Vagina (tissue), 2 donors: ENCODE results near the gene ZBTB32. TPM values are rescaled to one million over a fixed set of nuclear protein-coding genes. Genes with fewer than 3 reads are reported as not detected.
A peak's percentile ranks its signal among the peaks of the same experiment; 100 is the strongest.
"Not testable (repeated sequence)": the region's sequence is repeated elsewhere in the genome, so short reads cannot be mapped to it uniquely, and the experiment has no call there.

ENCODE experiments used
- DNase-seq, 2 donors: peaks; one replicate each; pipeline ENCODE4 v3.0.0-alpha.2; 2017; ENCODE audit errors: extremely low spot score in 2 of 2
- H3K27ac ChIP-seq: fragments of 200-600 bp; sonication (generic); one replicate; pipeline ENCODE4 v1.5.1; 2019
- H3K27me3 ChIP-seq: fragments of 200-600 bp; sonication (generic); one replicate; pipeline ENCODE4 v1.5.1; 2019
- H3K36me3 ChIP-seq, 2 donors: fragments of 200-600 bp; sonication (generic); one replicate each; pipeline ENCODE4 v1.5.1; 2017 to 2019
- H3K4me1 ChIP-seq: fragments of 200-600 bp; sonication (generic); one replicate; pipeline ENCODE4 v1.5.1; 2019
- H3K4me3 ChIP-seq, 2 donors: fragments of 200-600 bp; sonication (generic); 1 replicate in 1 of 2; 2 replicates in 1 of 2; pipeline ENCODE4 v1.5.1; 2016 to 2019
- H3K9me3 ChIP-seq: fragments of 200-600 bp; sonication (generic); one replicate; pipeline ENCODE4 v1.5.1; 2019
- POLR2A ChIP-seq, 2 donors: fragments of 450-650 bp; IDR thresholded peaks; one replicate each; pipeline ENCODE4 v1.6.1; 2017; ENCODE audit warnings: antibody characterized with exemption in 2 of 2, mild to moderate bottlenecking in 2 of 2, moderate library complexity in 2 of 2
- POLR2AphosphoS5 ChIP-seq, 2 donors: sonication (generic); formaldehyde crosslinking; IDR thresholded peaks; one replicate each; pipeline ENCODE4 v1.9.0; 2017; ENCODE audit warnings: antibody characterized with exemption in 2 of 2, mild to moderate bottlenecking in 2 of 2, low read depth in 1 of 2; ENCODE audit not compliant: insufficient read depth in 1 of 2
- intact Hi-C: fragments of 100-400 bp; cut with DNase I; formaldehyde crosslinking; loops from one replicate; pipeline ENCODE4 v1.15.1; 2023
- total RNA-seq: library from RNA; depleted of rRNA; stranded (reverse); fragments of >200 nt; gene quantifications from one replicate; pipeline ENCODE4 v1.2.3, GENCODE V29; 2016
- TF ChIP-seq, protein P1 (sequence below), 3 experiments: fragments of 450-650 bp in 2 of 3; fragments of 200-600 bp in 1 of 3; sonication (generic) in 1 of 3; IDR thresholded peaks; one replicate each; pipeline ENCODE4 v1.5.1; 2017 to 2019; ENCODE audit warnings: antibody characterized with exemption in 3 of 3, mild to moderate bottlenecking in 2 of 3, moderate library complexity in 2 of 3

ZBTB32 gene
- total RNA-seq, 1 donor from 2014 or later = not detected

- Histone ChIP-seq H3K36me3 (no peaks in the 10 kb centered on the region), H3K9me3 (no peaks in the 10 kb centered on the region), H3K27ac (no peak overlapping the region), H3K27me3 (no peaks in the 10 kb centered on the region), H3K4me1 (no peaks in the 10 kb centered on the region), H3K4me3 (no peak overlapping the region)
- intact Hi-C loops = no loop called here
- DNase-seq = no peak
- TF ChIP-seq, protein P1, sequence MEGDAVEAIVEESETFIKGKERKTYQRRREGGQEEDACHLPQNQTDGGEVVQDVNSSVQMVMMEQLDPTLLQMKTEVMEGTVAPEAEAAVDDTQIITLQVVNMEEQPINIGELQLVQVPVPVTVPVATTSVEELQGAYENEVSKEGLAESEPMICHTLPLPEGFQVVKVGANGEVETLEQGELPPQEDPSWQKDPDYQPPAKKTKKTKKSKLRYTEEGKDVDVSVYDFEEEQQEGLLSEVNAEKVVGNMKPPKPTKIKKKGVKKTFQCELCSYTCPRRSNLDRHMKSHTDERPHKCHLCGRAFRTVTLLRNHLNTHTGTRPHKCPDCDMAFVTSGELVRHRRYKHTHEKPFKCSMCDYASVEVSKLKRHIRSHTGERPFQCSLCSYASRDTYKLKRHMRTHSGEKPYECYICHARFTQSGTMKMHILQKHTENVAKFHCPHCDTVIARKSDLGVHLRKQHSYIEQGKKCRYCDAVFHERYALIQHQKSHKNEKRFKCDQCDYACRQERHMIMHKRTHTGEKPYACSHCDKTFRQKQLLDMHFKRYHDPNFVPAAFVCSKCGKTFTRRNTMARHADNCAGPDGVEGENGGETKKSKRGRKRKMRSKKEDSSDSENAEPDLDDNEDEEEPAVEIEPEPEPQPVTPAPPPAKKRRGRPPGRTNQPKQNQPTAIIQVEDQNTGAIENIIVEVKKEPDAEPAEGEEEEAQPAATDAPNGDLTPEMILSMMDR (IDR thresholded peaks at IDR 0.05) = no peak
- TF ChIP-seq POLR2A (IDR thresholded peaks at IDR 0.05) = no peak
Measured at GRCh38 chr19:35675589-35676140, 28.7 kb upstream of the ZBTB32 start.

DNA sequence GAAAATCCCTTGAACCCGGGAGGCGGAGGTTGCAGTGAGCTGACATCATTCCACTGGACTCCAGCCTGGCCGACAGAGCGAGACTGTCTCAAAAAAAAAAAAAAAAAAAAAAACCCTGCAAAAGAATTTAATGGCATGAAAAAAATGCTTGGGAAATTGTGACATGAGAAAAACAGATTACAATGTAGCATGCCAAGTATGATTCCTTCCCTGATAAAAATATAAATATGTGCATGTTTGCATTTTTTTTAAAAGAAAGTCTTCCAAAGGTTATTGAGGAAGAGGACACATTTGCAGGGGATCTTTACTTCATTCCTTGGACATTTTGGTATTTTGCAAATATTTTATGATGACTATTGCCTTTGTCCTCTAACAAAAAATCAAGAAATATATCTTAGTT, 14.5 kb upstream of the ZBTB32 start:
- DNase-seq = no peak
- H3K9me3 ChIP-seq = no peaks in the 10 kb centered on the region
- no peak for TF ChIP-seq POLR2A (IDR thresholded peaks at IDR 0.05)
- H3K27ac ChIP-seq = no peak overlapping the region
- H3K4me3 ChIP-seq = no peak overlapping the region
- no peaks in the 10 kb centered on the region for H3K27me3 ChIP-seq
- intact Hi-C loops = no loop called here
- H3K4me1 ChIP-seq = no peaks in the 10 kb centered on the region
- H3K36me3 ChIP-seq = no peaks in the 10 kb centered on the region

DNA sequence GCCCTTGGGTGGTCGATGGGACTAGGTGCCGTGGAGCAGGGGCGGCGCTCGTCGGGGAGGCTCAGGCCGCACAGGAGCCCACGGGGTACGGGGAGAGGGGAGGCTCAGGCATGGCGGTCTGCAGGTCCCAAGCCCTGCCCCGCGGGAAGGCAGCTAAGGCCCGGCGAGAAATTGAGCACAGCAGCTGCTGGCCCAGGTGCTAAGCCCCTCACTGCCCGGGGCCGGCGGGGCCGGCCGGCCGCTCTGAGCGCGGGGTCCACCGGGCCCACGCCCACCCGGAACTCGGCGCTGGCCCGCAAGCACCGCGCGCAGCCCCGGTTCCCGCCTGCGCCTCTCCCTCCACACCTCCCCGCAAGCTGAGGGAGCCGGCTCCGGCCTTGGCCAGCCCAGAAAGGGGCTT, 13.3 kb upstream of the ZBTB32 start:
- H3K9me3 ChIP-seq, DNase-seq, H3K4me3 ChIP-seq, H3K27me3 ChIP-seq, H3K36me3 ChIP-seq, H3K27ac ChIP-seq, H3K4me1 ChIP-seq, intact Hi-C loops: not testable (repeated sequence)

- no peaks in the 10 kb centered on the region for H3K27me3 ChIP-seq
- H3K4me3 ChIP-seq = no peak overlapping the region
- H3K4me1 ChIP-seq = no peaks in the 10 kb centered on the region
- TF ChIP-seq POLR2AphosphoS5 (IDR thresholded peaks at IDR 0.05; ENCODE audit: insufficient read depth in 1 of 2, low read depth in 1 of 2) (no peak), POLR2A (IDR thresholded peaks at IDR 0.05) (no peak)
- TF ChIP-seq, protein P1 (IDR thresholded peaks at IDR 0.05) = no peak
- H3K27ac ChIP-seq = no peak overlapping the region
- intact Hi-C loops = no loop called here
- no peaks in the 10 kb centered on the region for H3K9me3 ChIP-seq
- H3K36me3 ChIP-seq = no peaks in the 10 kb centered on the region
- no peak for DNase-seq
Measured at GRCh38 chr19:35692010-35692409, 12.3 kb upstream of the ZBTB32 start.

- intact Hi-C loops = no loop called here
- Histone ChIP-seq H3K4me1 (no peaks in the 10 kb centered on the region), H3K4me3 (no peak overlapping the region), H3K27me3 (no peaks in the 10 kb centered on the region), H3K36me3 (no peaks in the 10 kb centered on the region), H3K9me3 (no peaks in the 10 kb centered on the region), H3K27ac (no peak overlapping the region)
- TF ChIP-seq POLR2A (IDR thresholded peaks at IDR 0.05) (no peak), POLR2AphosphoS5 (IDR thresholded peaks at IDR 0.05; ENCODE audit: insufficient read depth in 1 of 2, low read depth in 1 of 2) (no peak)
- TF ChIP-seq, protein P1 (IDR thresholded peaks at IDR 0.05) = no peak
- no peak for DNase-seq
Measured at GRCh38 chr19:35693422-35693821, 10.9 kb upstream of the ZBTB32 start.

DNA sequence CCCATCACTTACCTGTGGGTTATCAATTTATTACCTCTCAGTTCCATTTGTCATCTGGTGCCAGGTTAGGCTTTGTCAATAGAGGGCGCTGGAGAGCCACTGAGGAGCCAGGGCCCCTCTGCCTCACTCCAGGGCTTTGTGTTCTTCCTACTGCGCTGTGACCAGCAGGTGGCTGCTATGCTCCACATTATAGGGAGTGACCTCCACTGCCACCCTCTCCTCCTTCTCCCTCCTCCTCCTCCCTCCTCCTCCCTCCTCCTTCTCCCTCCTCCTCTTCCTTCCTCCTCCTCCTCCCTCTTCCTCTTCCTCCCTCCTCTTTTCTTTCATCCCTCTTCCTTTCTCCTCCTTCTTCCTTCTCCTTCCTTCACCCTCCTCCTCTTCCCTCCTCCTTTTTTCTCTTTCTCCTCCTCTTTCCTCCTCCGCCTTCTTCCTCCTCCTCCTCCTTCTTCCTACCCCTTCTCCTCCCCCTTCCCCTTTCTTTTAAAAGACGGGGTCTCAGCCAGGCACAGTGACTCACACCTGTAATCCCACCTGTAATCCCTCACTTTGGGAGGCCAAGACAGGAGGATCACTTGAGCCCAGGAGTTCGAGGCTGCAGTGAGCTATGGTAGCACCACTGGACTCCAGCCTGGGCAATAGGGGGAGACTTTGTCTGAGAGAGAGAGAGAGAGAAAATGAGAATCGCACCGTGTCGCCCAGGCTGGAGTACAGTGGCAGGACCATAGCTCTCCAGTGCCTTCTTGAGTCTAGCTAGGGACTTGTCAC, 10.3 kb upstream of the ZBTB32 start:
- no peaks in the 10 kb centered on the region for H3K36me3 ChIP-seq
- no peak overlapping the region for H3K27ac ChIP-seq
- H3K4me3 ChIP-seq = no peak overlapping the region
- H3K27me3 ChIP-seq = no peaks in the 10 kb centered on the region
- intact Hi-C loops = loop anchor here (2.0 kb wide), 1 partner anchor 45 kb away; no protein-coding TSS in a partner anchor
- H3K9me3 ChIP-seq = no peaks in the 10 kb centered on the region
- no peak for DNase-seq
- no peaks in the 10 kb centered on the region for H3K4me1 ChIP-seq
- TF ChIP-seq, protein P1 (IDR thresholded peaks at IDR 0.05) = peak; percentile 85 to 98 (median 92)
- peak in 1 of 2 donors; percentile 49 for TF ChIP-seq POLR2AphosphoS5 (IDR thresholded peaks at IDR 0.05; ENCODE audit: insufficient read depth in 1 of 2, low read depth in 1 of 2)
- TF ChIP-seq POLR2A (IDR thresholded peaks at IDR 0.05) = no peak
